Activated T-helper 2 cell treated with anti-CD3 and anti-CD28 coated beads, Interferon-gamma antibody, Interleukin-2, Interleukin-4, amounts not matched to agents 10 μg/mL and 5 μg/mL and 100 μg/mL, durations not matched to agents 14 hours and 24 hours and 36 hours (primary cell): ENCODE results near the gene CA10. TPM values are rescaled to one million over a fixed set of nuclear protein-coding genes. Genes with fewer than 3 reads are reported as not detected.

Experiments used
- DNase-seq: peaks from one replicate; pipeline ENCODE4 v3.0.0; 2021; ENCODE audit warnings: low spot score
- H3K27ac Mint-ChIP-seq: one replicate; pipeline ENCODE4 v1.8.0; 2021; ENCODE audit warnings: mixed read lengths
- H3K27me3 Mint-ChIP-seq: one replicate; pipeline ENCODE4 v1.8.0; 2021; ENCODE audit warnings: low read depth, mixed read lengths
- H3K36me3 Mint-ChIP-seq: one replicate; pipeline ENCODE4 v1.8.0; 2021; ENCODE audit warnings: low read depth, mixed read lengths
- H3K4me1 Mint-ChIP-seq: one replicate; pipeline ENCODE4 v1.8.0; 2021; ENCODE audit warnings: low read depth, mixed read lengths
- H3K4me3 Mint-ChIP-seq: one replicate; pipeline ENCODE4 v1.8.0; 2021; ENCODE audit warnings: low read depth, mild to moderate bottlenecking, moderate library complexity, mixed read lengths
- H3K9me3 Mint-ChIP-seq: one replicate; pipeline ENCODE4 v1.8.0; 2021; ENCODE audit warnings: mixed read lengths
- intact Hi-C: fragments of 100-400 bp; cut with micrococcal nuclease; formaldehyde crosslinking; loops from one replicate; pipeline ENCODE4 v1.15.1; 2023
- total RNA-seq: library from RNA; stranded (reverse); gene quantifications from 2 replicates; pipeline ENCODE4 v1.2.3, GENCODE V29; 2022

Gene CA10
- total RNA-seq, 1 donor from 2014 or later, result 0.32 TPM

DNA sequence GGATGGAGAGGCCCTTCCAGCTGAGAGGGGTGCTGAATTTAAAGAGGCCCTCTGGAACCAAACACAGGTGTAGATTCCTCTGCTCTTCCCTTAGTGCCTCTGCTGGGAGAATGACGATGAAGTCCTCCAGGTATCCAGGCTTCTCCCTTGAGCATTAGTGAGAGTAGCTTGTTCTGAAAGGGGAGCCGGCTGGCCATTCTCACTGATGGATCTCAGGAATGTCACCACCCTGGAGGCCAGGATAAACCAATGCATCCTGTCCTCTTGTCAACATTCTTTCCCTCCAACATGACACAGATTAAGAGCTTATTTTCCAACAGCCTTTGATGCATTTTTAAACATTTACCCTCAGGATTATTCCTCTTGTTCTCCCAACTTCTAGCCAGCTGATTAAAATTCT lies 325.5 kb downstream of the CA10 start:
- intact Hi-C loops, result no loop called here
- Mint-ChIP-seq H3K9me3 (no peaks in the 10 kb centered on the region), H3K27ac (no peak overlapping the region), H3K36me3 (no peaks in the 10 kb centered on the region), H3K4me3 (no peak overlapping the region), H3K4me1 (no peaks in the 10 kb centered on the region), H3K27me3 (no peaks in the 10 kb centered on the region)
- DNase-seq, result no peak

DNA sequence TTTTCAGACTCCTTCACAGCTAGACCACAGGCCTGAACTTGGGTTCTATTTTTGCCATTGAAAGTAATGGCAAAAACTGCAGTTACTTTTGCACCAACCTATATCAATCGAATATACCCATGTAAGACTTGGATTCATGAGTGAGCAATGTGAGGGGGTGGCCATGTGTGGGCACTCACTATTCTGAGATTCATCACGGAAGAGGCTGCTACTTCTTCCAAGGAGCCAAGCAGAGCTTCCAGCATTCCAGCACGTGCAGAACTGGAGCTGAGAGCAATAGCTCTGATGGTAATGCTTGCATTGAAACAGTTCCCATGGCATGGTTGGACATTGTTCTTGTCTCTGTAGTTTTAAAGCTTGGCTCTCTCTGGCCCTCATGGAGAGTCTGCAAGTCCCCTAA lies 327.6 kb downstream of the CA10 start:
- no peak for DNase-seq
- Mint-ChIP-seq H3K36me3 (no peaks in the 10 kb centered on the region), H3K27ac (no peak overlapping the region), H3K4me1 (no peaks in the 10 kb centered on the region), H3K9me3 (no peaks in the 10 kb centered on the region), H3K4me3 (no peak overlapping the region), H3K27me3 (no peaks in the 10 kb centered on the region)
- intact Hi-C loops, result no loop called here

GRCh38 chr17:51830451-51830850 lies 328.1 kb downstream of the CA10 start:
- no peak overlapping the region for H3K27ac Mint-ChIP-seq
- DNase-seq, result no peak
- intact Hi-C loops, result no loop called here
- H3K4me1 Mint-ChIP-seq, result no peaks in the 10 kb centered on the region
- no peaks in the 10 kb centered on the region for H3K27me3 Mint-ChIP-seq
- no peak overlapping the region for H3K4me3 Mint-ChIP-seq
- no peaks in the 10 kb centered on the region for H3K9me3 Mint-ChIP-seq
- no peaks in the 10 kb centered on the region for H3K36me3 Mint-ChIP-seq

- Mint-ChIP-seq H3K36me3 (no peaks in the 10 kb centered on the region), H3K27me3 (no peaks in the 10 kb centered on the region), H3K4me1 (no peaks in the 10 kb centered on the region), H3K4me3 (no peak overlapping the region), H3K27ac (no peak overlapping the region), H3K9me3 (no peaks in the 10 kb centered on the region)
- intact Hi-C loops, result no loop called here
- DNase-seq, result no peak
These were observed 329.6 kb downstream of the CA10 start for GRCh38 chr17:51828901-51829300.

GRCh38 chr17:51827140-51827539 lies 331.4 kb downstream of the CA10 start:
- H3K27ac Mint-ChIP-seq, result no peak overlapping the region
- H3K9me3 Mint-ChIP-seq, result no peaks in the 10 kb centered on the region
- no peaks in the 10 kb centered on the region for H3K36me3 Mint-ChIP-seq
- no peak overlapping the region for H3K4me3 Mint-ChIP-seq
- no peak for DNase-seq
- H3K4me1 Mint-ChIP-seq, result no peaks in the 10 kb centered on the region
- no peaks in the 10 kb centered on the region for H3K27me3 Mint-ChIP-seq
- intact Hi-C loops, result no loop called here

GRCh38 chr17:51820766-51821165 lies 337.7 kb downstream of the CA10 start:
- intact Hi-C loops, result loop anchor here (1.0 kb wide), 1 partner anchor 328 kb away; no protein-coding TSS in a partner anchor
- peak overlapping the region; percentile 39 for H3K27ac Mint-ChIP-seq

DNA sequence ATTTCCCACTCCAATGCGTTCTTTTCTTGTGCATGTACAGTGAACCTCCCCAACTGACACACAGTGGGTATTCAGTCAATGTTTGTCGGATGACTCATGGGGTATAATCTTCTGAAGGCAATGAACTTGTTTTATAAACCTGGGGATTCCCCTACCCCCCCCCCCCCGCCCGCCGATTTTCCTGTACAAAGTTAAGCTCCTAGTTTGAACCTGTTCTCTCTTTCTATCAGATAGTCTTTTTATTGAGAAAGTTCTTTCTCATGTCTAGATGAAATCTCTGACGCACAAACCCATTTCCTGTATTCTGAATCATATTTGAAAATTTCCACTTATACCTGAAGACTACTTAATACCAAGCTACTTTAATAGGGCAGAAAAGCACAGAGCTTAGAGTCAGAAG lies 338.3 kb downstream of the CA10 start:
- intact Hi-C loops, result loop anchor here (1.0 kb wide), 1 partner anchor 328 kb away; no protein-coding TSS in a partner anchor
- no peak for DNase-seq

More at GRCh38 chr17:51820766-51821165, 337.7 kb downstream of the CA10 start:
- no peaks in the 10 kb centered on the region for H3K9me3 Mint-ChIP-seq
- peaks cover 19% of the 10 kb centered on the region for H3K4me1 Mint-ChIP-seq
- no peaks in the 10 kb centered on the region for H3K27me3 Mint-ChIP-seq
- H3K36me3 Mint-ChIP-seq, result no peaks in the 10 kb centered on the region
- DNase-seq, result no peak
- H3K4me3 Mint-ChIP-seq, result no peak overlapping the region

GRCh38 chr17:51819341-51820219 lies 338.9 kb downstream of the CA10 start:
- H3K4me3 Mint-ChIP-seq, result peak overlapping the region; percentile 35
- no peaks in the 10 kb centered on the region for H3K27me3 Mint-ChIP-seq
- H3K4me1 Mint-ChIP-seq, result peaks cover 19% of the 10 kb centered on the region
- intact Hi-C loops, result loop anchor here (1.0 to 10.0 kb wide), 2 partner anchors 55 to 329 kb away; no protein-coding TSS in a partner anchor
- no peak for DNase-seq
- no peaks in the 10 kb centered on the region for H3K36me3 Mint-ChIP-seq
- H3K9me3 Mint-ChIP-seq, result no peaks in the 10 kb centered on the region
- peak overlapping the region; percentile 90 for H3K27ac Mint-ChIP-seq

More for the DNA sequence above, 338.3 kb downstream of the CA10 start:
- no peak overlapping the region for H3K4me3 Mint-ChIP-seq
- H3K4me1 Mint-ChIP-seq, result peaks cover 19% of the 10 kb centered on the region
- no peaks in the 10 kb centered on the region for H3K36me3 Mint-ChIP-seq
- H3K9me3 Mint-ChIP-seq, result no peaks in the 10 kb centered on the region
- H3K27ac Mint-ChIP-seq, result peak overlapping the region; percentile 90
- no peaks in the 10 kb centered on the region for H3K27me3 Mint-ChIP-seq

- intact Hi-C loops, result loop anchor here (10.0 kb wide), 1 partner anchor 54 kb away; no protein-coding TSS in a partner anchor
- H3K27ac Mint-ChIP-seq, result peak overlapping the region; percentile 62
- H3K4me3 Mint-ChIP-seq, result no peak overlapping the region
- no peaks in the 10 kb centered on the region for H3K27me3 Mint-ChIP-seq
- DNase-seq, result no peak
- no peaks in the 10 kb centered on the region for H3K36me3 Mint-ChIP-seq
- H3K9me3 Mint-ChIP-seq, result no peaks in the 10 kb centered on the region
- H3K4me1 Mint-ChIP-seq, result peaks cover 19% of the 10 kb centered on the region
These were observed 339.7 kb downstream of the CA10 start for GRCh38 chr17:51818777-51819176.

DNA sequence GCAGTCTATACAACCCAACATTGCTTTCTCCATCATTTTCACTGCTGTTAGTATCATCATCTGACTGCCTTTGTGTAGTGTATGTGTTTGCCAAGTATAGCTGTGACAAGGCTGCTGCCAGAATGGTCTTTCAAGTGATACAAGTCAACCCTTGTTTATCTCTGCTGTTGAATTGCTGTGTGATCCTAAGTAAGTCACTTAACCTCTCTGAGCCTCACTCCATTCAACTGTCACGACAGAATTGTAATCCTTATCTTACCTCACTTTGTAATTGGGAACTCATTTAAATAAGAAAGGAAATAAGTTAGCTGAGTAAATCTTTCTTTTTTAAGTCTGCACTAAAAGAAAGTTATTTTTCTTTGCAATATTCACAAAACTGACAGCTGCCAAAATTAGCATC lies 340.6 kb downstream of the CA10 start:
- Mint-ChIP-seq H3K36me3 (no peaks in the 10 kb centered on the region), H3K4me3 (no peak overlapping the region), H3K4me1 (peaks cover 19% of the 10 kb centered on the region), H3K9me3 (no peaks in the 10 kb centered on the region), H3K27ac (no peak overlapping the region), H3K27me3 (no peaks in the 10 kb centered on the region)
- intact Hi-C loops, result loop anchor here (10.0 kb wide), 1 partner anchor 53 kb away; no protein-coding TSS in a partner anchor
- DNase-seq, result no peak

- DNase-seq, result no peak
- H3K9me3 Mint-ChIP-seq, result no peaks in the 10 kb centered on the region
- H3K4me1 Mint-ChIP-seq, result peaks cover 19% of the 10 kb centered on the region
- intact Hi-C loops, result loop anchor here (10.0 kb wide), 1 partner anchor 52 kb away; no protein-coding TSS in a partner anchor
- no peak overlapping the region for H3K4me3 Mint-ChIP-seq
- no peaks in the 10 kb centered on the region for H3K27me3 Mint-ChIP-seq
- H3K36me3 Mint-ChIP-seq, result no peaks in the 10 kb centered on the region
- H3K27ac Mint-ChIP-seq, result no peak overlapping the region
These were observed 341.4 kb downstream of the CA10 start for GRCh38 chr17:51817117-51817516.

GRCh38 chr17:51815097-51815496 lies 343.4 kb downstream of the CA10 start:
- Mint-ChIP-seq H3K36me3 (no peaks in the 10 kb centered on the region), H3K27me3 (no peaks in the 10 kb centered on the region), H3K4me1 (peaks cover 9% of the 10 kb centered on the region), H3K4me3 (no peak overlapping the region), H3K9me3 (no peaks in the 10 kb centered on the region), H3K27ac (no peak overlapping the region)
- intact Hi-C loops, result loop anchor here (10.0 kb wide), 1 partner anchor 50 kb away; no protein-coding TSS in a partner anchor
- DNase-seq, result no peak

- Mint-ChIP-seq H3K36me3 (no peaks in the 10 kb centered on the region), H3K4me3 (no peak overlapping the region), H3K4me1 (peaks cover 4% of the 10 kb centered on the region), H3K9me3 (no peaks in the 10 kb centered on the region), H3K27me3 (no peaks in the 10 kb centered on the region), H3K27ac (no peak overlapping the region)
- intact Hi-C loops, result loop anchor here (10.0 kb wide), 1 partner anchor 50 kb away; no protein-coding TSS in a partner anchor
- DNase-seq, result no peak
These were observed 344.0 kb downstream of the CA10 start for GRCh38 chr17:51814521-51814920.
